ENCODE results near the gene GNG13. TPM values are rescaled to one million over a fixed set of nuclear protein-coding genes. Genes with fewer than 3 reads are reported as not detected.

The GNG13 gene
- total RNA-seq, 3 donors from 2014 or later: 0.31 to 1.0 TPM; not detected in 1

DNA sequence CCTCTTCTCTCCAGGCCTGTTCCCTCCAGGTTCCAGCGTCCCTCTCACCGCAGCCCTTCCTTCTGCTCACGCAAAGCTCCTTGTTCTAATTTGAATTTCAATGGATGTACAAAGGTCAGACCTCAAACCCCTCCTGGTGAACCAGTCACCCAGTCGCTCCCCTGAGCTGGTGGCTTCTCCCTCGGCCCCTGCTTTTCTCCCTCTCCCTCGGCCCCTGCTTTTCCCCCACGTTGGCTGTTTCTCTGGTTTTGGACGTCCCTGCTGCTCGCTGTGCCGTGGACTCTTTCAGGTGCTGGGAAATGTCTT, 48.6 kb downstream of the GNG13 start:
- no peaks in the 10 kb centered on the region for H3K36me3 ChIP-seq (ENCODE audit: low read depth)
- no peaks in the 10 kb centered on the region for H3K4me1 ChIP-seq (ENCODE audit: low read depth)
- H3K4me3 ChIP-seq: no peak overlapping the region
- ATAC-seq (no peak), DNase-seq (no peak)
- no peaks in the 10 kb centered on the region for H3K9me3 ChIP-seq
- TF ChIP-seq, protein P1, sequence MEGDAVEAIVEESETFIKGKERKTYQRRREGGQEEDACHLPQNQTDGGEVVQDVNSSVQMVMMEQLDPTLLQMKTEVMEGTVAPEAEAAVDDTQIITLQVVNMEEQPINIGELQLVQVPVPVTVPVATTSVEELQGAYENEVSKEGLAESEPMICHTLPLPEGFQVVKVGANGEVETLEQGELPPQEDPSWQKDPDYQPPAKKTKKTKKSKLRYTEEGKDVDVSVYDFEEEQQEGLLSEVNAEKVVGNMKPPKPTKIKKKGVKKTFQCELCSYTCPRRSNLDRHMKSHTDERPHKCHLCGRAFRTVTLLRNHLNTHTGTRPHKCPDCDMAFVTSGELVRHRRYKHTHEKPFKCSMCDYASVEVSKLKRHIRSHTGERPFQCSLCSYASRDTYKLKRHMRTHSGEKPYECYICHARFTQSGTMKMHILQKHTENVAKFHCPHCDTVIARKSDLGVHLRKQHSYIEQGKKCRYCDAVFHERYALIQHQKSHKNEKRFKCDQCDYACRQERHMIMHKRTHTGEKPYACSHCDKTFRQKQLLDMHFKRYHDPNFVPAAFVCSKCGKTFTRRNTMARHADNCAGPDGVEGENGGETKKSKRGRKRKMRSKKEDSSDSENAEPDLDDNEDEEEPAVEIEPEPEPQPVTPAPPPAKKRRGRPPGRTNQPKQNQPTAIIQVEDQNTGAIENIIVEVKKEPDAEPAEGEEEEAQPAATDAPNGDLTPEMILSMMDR (IDR thresholded peaks at IDR 0.05): no peak
- intact Hi-C loops (cut with DNase I, micrococcal nuclease): no loop called here

DNA sequence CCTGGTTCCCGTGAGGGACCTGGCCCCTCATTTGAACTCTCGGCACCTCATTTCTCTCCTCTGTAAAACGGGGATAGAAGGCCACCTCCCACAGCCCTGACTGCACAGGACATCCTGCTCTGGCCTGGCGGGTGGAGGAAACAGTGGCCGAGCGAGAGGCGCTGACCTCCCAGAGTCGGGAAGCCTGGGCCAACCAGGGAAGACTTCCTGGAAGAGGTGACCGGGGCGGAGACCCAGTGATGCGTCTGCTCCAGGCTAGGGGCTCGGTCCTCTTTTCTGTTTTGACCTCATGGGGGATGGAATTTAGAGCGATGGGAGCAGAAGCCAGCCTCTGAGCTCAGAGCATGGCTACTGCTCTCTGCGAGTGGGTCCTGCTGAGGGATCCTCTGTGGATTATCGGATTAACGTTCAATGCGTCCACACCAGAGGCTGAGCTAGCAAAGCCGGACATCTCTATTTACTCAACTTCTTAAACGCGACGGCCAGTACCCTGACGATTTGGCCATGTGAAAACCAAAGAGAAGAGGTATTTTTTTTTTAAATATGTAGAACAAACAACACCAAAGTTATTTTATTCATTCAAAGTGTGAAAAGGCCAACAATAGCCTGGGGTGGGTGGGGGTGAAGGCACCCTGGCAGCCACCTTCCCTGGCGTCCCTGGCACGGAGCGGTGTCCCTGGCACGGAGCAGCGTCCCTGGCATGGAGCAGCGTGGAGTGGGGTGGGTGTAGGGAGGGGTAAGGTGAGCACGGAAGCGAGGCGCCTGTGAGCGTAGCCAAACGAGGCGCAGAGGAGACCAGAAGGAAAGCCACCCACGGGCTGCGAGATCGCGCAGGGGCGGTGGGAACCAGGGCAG, 49.2 kb downstream of the GNG13 start:
- DNase-seq (peak in 1 of 3 donors; percentile 43), ATAC-seq (no peak)
- intact Hi-C loops (cut with DNase I, micrococcal nuclease): no loop called here

DNA sequence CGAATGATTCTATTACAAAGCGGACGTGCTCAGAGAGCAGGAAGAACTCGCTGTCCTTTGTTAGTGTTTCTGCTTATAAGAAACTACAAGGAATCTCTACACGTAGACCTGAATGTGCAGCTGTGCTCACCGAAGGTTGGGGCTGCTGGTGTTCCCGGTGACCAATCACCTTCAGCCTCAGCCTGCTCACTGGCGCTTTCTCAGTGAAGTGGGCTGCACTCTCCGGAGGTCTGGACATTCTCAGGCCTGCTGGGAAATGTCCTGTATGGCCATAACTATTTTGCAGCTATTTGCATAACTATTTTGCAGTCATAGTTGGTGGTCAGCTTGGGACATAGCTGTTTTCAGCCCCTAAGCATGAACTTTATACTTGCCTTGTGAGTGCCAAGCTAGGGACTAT, 50.0 kb downstream of the GNG13 start:
- Histone ChIP-seq H3K4me3 (no peak overlapping the region), H3K36me3 (ENCODE audit: low read depth) (no peaks in the 10 kb centered on the region), H3K4me1 (ENCODE audit: low read depth) (no peaks in the 10 kb centered on the region), H3K9me3 (no peaks in the 10 kb centered on the region)
- ATAC-seq: no peak
- no peak for DNase-seq
- TF ChIP-seq, protein P1 (IDR thresholded peaks at IDR 0.05): no peak
- intact Hi-C loops (cut with DNase I, micrococcal nuclease): no loop called here

More for the DNA sequence above, 49.2 kb downstream of the GNG13 start:
- no peak overlapping the region for H3K4me3 ChIP-seq
- H3K4me1 ChIP-seq (ENCODE audit: low read depth): no peaks in the 10 kb centered on the region
- no peaks in the 10 kb centered on the region for H3K36me3 ChIP-seq (ENCODE audit: low read depth)
- no peaks in the 10 kb centered on the region for H3K9me3 ChIP-seq
- TF ChIP-seq, protein P1 (IDR thresholded peaks at IDR 0.05): no peak

DNA sequence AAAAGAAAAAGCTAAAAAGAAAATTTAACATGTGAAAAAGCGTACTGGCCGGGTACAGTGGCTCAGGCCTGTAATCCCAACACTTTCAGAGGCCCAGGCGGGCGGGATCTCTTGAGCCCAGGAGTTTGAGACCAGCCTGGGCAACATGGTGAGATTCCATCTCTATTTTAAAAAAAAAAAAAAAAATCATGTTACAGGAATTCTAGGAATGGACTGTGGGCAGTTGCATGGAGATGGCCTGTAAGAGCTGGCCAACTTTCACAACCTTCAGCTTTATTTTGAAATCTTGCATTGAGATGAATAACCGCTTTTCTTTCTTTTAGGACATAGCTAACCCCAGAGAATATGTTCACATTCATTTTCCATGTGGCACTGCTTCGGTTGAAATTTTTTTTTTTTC, 51.5 kb downstream of the GNG13 start:
- no peaks in the 10 kb centered on the region for H3K36me3 ChIP-seq (ENCODE audit: low read depth)
- DNase-seq (no peak), ATAC-seq (no peak)
- TF ChIP-seq, protein P1 (IDR thresholded peaks at IDR 0.05): no peak
- intact Hi-C loops (cut with DNase I, micrococcal nuclease): no loop called here
- H3K4me1 ChIP-seq (ENCODE audit: low read depth): no peaks in the 10 kb centered on the region
- H3K9me3 ChIP-seq: no peaks in the 10 kb centered on the region
- H3K4me3 ChIP-seq: no peak overlapping the region

Small RNAs within 50 kb of the gene (microRNA-seq; reads per million reads assigned to microRNA genes)
- not detected for gene MIR662

Other genes starting within 250 kb of the GNG13 start
- gene PRR35, start 240.3 kb downstream of the GNG13 start, total RNA-seq: not detected
- under 1 TPM; 0.26 to 0.82 (median 0.36) TPM for gene NHLRC4, start 233.7 kb downstream of the GNG13 start, total RNA-seq
- 10 to 100 TPM; 37.8 to 39.6 (median 38.4) TPM for gene PIGQ, start 230.8 kb downstream of the GNG13 start, total RNA-seq
- 10 to 100 TPM; 31.2 to 51.0 (median 40.1) TPM for gene RAB40C, start 210.7 kb downstream of the GNG13 start, total RNA-seq
- gene WFIKKN1, start 169.7 kb downstream of the GNG13 start, total RNA-seq: 1 to 10 TPM; 1.1 to 2.2 (median 1.6) TPM
- 10 to 100 TPM; 40.3 to 52.4 (median 50.0) TPM for gene METTL26, start 164.4 kb downstream of the GNG13 start, total RNA-seq
- 100 to 1,000 TPM in 2 of 3 donors, 10 to 100 TPM in 1; 76.3 to 116 (median 100) TPM for gene MCRIP2, start 158.9 kb downstream of the GNG13 start, total RNA-seq
- gene WDR90, start 151.4 kb downstream of the GNG13 start, total RNA-seq: 10 to 100 TPM; 35.0 to 54.9 (median 50.2) TPM
- gene RHOT2, start 132.6 kb downstream of the GNG13 start, total RNA-seq: 100 to 1,000 TPM; 124 to 138 (median 127) TPM
- 1 to 10 TPM; 2.8 to 3.4 (median 3.0) TPM for gene RHBDL1, start 125.1 kb downstream of the GNG13 start, total RNA-seq
- 100 to 1,000 TPM in 2 of 3 donors, 10 to 100 TPM in 1; 77.8 to 119 (median 108) TPM for gene STUB1, start 120.3 kb downstream of the GNG13 start, total RNA-seq
- 10 to 100 TPM; 39.5 to 60.5 (median 46.9) TPM for gene JMJD8, start 116.4 kb downstream of the GNG13 start, total RNA-seq
- gene WDR24, start 110.3 kb downstream of the GNG13 start, total RNA-seq: 10 to 100 TPM in 2 of 3 donors, 1 to 10 TPM in 1; 9.2 to 13.4 (median 10.5) TPM
- 1 to 10 TPM; 1.3 to 2.2 (median 2.1) TPM for gene FBXL16, start 94.9 kb downstream of the GNG13 start, total RNA-seq
- 10 to 100 TPM; 15.8 to 34.5 (median 22.0) TPM for gene METRN, start 85.6 kb downstream of the GNG13 start, total RNA-seq
- gene ANTKMT, start 79.6 kb downstream of the GNG13 start, total RNA-seq: 10 to 100 TPM; 36.2 to 39.9 (median 39.8) TPM
- under 1 TPM; 0.47 to 0.96 (median 0.80) TPM for gene CCDC78, start 74.3 kb downstream of the GNG13 start, total RNA-seq
- gene HAGHL, start 73.6 kb downstream of the GNG13 start, total RNA-seq: 1 to 10 TPM; 1.9 to 6.6 (median 3.5) TPM
- gene CIAO3, start 59.7 kb downstream of the GNG13 start, total RNA-seq: 10 to 100 TPM; 37.7 to 48.7 (median 47.6) TPM
- 1 to 10 TPM; 3.4 to 7.0 (median 4.7) TPM for gene MSLN, start 40.0 kb downstream of the GNG13 start, total RNA-seq
- 10 to 100 TPM; 19.8 to 20.0 (median 19.8) TPM for gene RPUSD1, start 12.4 kb downstream of the GNG13 start, total RNA-seq
- 10 to 100 TPM; 11.9 to 32.4 (median 12.3) TPM for gene CHTF18, start 12.1 kb downstream of the GNG13 start, total RNA-seq
- gene LMF1, start 170.2 kb upstream of the GNG13 start, total RNA-seq: 10 to 100 TPM; 16.4 to 26.5 (median 25.1) TPM
- 1 to 10 TPM in 1 of 3 donors, under 1 TPM in 2; 0.67 to 3.1 (median 0.75) TPM for gene SOX8, start 181.0 kb upstream of the GNG13 start, total RNA-seq

Data from mucosa of descending colon (tissue), 3 donors.